Tibial artery (tissue), 4 donors: Measurements from ENCODE around the gene LIPT2.

Source experiments
- DNase-seq, 2 donors: peaks; one replicate each; pipeline ENCODE4 v3.0.0-alpha.2; 2019
- H3K27ac ChIP-seq, 2 donors: fragments of 200-600 bp; sonication (generic) in 1 of 2; 1 replicate in 1 of 2; 2 replicates in 1 of 2; pipeline ENCODE4 v1.5.1; 2018 to 2019; ENCODE audit warnings: mild to moderate bottlenecking in 1 of 2
- H3K27me3 ChIP-seq, 2 donors: fragments of 200-600 bp; sonication (generic) in 1 of 2; one replicate each; pipeline versions ENCODE4 v1.5.1 to v1.6.0; 2016 to 2019
- H3K36me3 ChIP-seq, 3 donors: fragments of 200-600 bp; sonication (generic) in 2 of 3; one replicate each; pipeline ENCODE4 v1.5.1; 2016 to 2019; ENCODE audit warnings: mild to moderate bottlenecking in 2 of 3
- H3K4me1 ChIP-seq, 4 donors: fragments of 200-600 bp; sonication (generic) in 2 of 4; 1 replicate in 3 of 4; 2 replicates in 1 of 4; pipeline ENCODE4 v1.5.1; 2016 to 2019
- H3K4me3 ChIP-seq, 2 donors: fragments of 200-600 bp; sonication (generic) in 1 of 2; 1 replicate in 1 of 2; 2 replicates in 1 of 2; pipeline ENCODE4 v1.5.1; 2018 to 2019; ENCODE audit warnings: mild to moderate bottlenecking in 2 of 2
- H3K9me3 ChIP-seq, 3 donors: fragments of 200-600 bp; sonication (generic) in 1 of 3; one replicate each; pipeline ENCODE4 v1.5.1; 2016 to 2019
- intact Hi-C: fragments of 100-400 bp; cut with DNase I; formaldehyde crosslinking; loops from one replicate; pipeline ENCODE4 v1.15.0; 2023; ENCODE audit warnings: low total_unique reads
- TF ChIP-seq, protein P1 (sequence below), 2 experiments: fragments of 200-600 bp in 1 of 2; fragments of 450-650 bp in 1 of 2; IDR thresholded peaks; one replicate each; pipeline ENCODE4 v1.5.1; 2017 to 2019; ENCODE audit warnings: antibody characterized with exemption in 2 of 2, mild to moderate bottlenecking in 1 of 2, moderate library complexity in 1 of 2

LIPT2 gene

DNA sequence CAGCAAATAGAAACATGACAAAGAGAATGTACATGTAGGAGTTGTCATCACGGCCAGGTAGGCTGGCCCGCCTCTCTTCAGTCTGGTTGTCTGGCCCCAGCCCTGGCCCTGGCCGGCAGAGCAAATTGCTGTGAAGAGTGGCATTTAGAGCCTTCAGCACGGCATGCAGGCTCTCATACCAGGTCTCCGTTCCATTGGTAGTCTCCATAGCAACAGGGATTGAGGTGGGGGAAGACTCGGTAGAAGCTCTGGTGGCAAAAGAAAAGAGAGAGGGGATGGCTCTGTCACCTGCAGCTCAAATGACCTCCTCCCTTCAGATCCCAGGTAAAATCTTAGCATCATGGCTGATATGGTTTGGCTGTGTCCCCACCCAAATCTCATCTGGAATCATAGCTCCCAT lies 36.2 kb downstream of the LIPT2 start:
- no peaks in the 10 kb centered on the region for H3K9me3 ChIP-seq
- TF ChIP-seq, protein P1, sequence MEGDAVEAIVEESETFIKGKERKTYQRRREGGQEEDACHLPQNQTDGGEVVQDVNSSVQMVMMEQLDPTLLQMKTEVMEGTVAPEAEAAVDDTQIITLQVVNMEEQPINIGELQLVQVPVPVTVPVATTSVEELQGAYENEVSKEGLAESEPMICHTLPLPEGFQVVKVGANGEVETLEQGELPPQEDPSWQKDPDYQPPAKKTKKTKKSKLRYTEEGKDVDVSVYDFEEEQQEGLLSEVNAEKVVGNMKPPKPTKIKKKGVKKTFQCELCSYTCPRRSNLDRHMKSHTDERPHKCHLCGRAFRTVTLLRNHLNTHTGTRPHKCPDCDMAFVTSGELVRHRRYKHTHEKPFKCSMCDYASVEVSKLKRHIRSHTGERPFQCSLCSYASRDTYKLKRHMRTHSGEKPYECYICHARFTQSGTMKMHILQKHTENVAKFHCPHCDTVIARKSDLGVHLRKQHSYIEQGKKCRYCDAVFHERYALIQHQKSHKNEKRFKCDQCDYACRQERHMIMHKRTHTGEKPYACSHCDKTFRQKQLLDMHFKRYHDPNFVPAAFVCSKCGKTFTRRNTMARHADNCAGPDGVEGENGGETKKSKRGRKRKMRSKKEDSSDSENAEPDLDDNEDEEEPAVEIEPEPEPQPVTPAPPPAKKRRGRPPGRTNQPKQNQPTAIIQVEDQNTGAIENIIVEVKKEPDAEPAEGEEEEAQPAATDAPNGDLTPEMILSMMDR (IDR thresholded peaks at IDR 0.05) = no peak
- no peak overlapping the region for H3K27ac ChIP-seq
- H3K4me1 ChIP-seq = no peaks in the 10 kb centered on the region
- H3K36me3 ChIP-seq = no peaks in the 10 kb centered on the region
- intact Hi-C loops = no loop called here
- no peak overlapping the region for H3K4me3 ChIP-seq
- peaks cover 0 to 2% of the 10 kb centered on the region in 2 donors for H3K27me3 ChIP-seq
- DNase-seq = no peak

DNA sequence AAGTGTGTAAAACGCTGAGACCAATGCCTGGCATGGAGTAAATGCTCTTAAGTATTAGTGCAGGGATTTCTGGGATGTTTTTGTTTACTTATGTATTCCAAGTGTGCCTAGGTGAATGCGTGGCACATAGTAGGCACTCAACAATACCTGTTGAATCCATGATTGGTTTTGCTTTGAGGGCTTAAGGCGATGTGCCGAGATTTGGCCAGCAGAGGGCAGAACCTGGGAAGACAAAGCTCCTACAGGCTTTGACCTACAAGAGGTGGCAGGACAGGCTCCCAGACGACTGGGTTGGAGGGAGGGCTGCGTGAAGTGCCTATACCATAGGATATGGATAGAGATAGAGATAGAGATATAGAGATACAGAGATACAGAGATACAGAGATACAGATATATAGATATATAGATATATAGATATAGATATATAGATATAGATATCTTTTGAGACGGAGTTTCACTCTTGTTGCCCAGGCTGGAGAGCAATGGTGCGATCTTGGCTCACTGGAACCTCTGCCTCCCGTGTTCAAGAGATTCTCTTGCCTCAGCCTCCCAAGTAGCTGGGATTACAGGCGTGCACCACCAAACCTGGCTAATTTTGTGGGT lies 40.0 kb downstream of the LIPT2 start:
- H3K9me3 ChIP-seq = no peaks in the 10 kb centered on the region
- intact Hi-C loops = no loop called here
- TF ChIP-seq, protein P1 (IDR thresholded peaks at IDR 0.05) = peak; percentile 59 to 64
- peaks cover 0 to 2% (median 0%) of the 10 kb centered on the region in 4 donors for H3K4me1 ChIP-seq
- no peak overlapping the region for H3K4me3 ChIP-seq
- H3K27me3 ChIP-seq = peaks cover 0 to 7% of the 10 kb centered on the region in 2 donors
- peak; percentile 44 to 71 for DNase-seq
- no peaks in the 10 kb centered on the region for H3K36me3 ChIP-seq
- H3K27ac ChIP-seq = no peak overlapping the region

DNA sequence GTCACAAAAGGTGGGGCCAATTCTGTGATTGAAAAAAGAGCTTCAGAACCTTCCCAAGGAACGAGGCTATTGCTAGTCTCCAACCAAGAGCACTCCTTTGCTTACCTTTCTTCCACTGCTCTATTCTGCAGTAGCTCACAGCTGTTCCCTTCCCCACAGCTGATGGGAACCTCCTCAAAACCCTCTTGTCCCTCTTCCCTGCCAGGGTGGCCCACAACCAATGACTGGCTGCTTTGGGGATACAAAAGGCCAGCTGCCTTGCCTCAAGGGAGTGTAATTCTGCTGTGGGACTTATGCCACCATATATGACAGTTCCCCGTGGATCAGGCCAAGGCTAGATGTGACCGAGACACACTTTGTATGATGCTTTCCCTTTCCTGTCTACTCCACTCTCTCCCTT lies 41.2 kb downstream of the LIPT2 start:
- intact Hi-C loops = no loop called here
- TF ChIP-seq, protein P1 (IDR thresholded peaks at IDR 0.05) = no peak
- Histone ChIP-seq H3K27ac (no peak overlapping the region), H3K36me3 (no peaks in the 10 kb centered on the region), H3K4me1 (peaks cover 0 to 2% (median 0%) of the 10 kb centered on the region in 4 donors), H3K27me3 (peaks cover 0 to 7% of the 10 kb centered on the region in 2 donors), H3K4me3 (no peak overlapping the region), H3K9me3 (no peaks in the 10 kb centered on the region)
- DNase-seq = no peak

DNA sequence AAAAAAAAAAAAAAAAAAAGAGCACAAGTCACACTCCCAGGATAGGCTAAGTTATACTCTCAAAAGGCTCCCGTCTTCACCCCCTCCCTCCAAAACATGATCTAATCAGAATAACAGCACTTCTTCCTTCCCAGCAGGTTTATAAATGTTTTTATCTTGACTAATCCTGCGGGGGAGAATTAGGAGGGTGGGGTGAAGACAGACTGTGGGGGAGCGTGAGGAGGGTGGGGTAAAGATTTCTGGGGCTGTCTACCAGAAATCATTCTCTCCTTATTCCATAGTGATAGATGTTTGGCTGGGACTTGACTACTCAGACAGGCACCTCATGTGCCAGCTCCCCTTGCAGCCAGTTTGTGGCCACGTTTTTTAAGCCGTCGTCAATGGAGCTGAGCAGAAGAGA lies 43.2 kb downstream of the LIPT2 start:
- Histone ChIP-seq H3K4me1 (peaks cover 0 to 2% (median 0%) of the 10 kb centered on the region in 4 donors), H3K36me3 (no peaks in the 10 kb centered on the region), H3K9me3 (no peaks in the 10 kb centered on the region), H3K27ac (no peak overlapping the region), H3K4me3 (no peak overlapping the region), H3K27me3 (peaks cover 0 to 7% of the 10 kb centered on the region in 2 donors)
- TF ChIP-seq, protein P1 (IDR thresholded peaks at IDR 0.05) = no peak
- intact Hi-C loops = no loop called here
- no peak for DNase-seq

DNA sequence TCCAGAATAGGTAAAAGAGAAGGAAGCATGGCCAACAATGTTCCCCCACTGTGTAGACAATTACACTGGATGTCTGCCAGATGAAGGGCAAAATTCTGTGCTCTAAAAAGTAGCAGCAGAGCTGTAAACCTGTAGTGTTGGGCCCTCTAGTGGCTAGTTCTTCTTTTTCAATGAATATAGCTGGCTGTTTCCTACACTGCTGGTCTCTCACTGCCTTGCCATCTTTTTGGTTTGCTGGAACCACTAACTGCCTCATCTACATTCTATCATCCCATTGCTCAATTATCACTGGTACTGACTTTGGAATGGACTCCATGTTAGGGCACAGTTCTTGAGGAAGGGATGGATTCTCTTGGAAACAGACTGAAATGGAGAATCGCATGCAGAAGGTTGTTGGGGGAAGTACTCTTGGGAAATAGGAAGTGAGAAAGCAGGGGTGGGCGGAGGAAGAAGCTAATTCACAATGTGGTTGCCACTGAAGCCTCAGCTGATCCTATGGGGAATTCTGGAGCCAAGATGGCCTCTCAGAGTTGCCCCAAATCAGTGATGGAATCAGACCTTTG lies 44.1 kb downstream of the LIPT2 start:
- intact Hi-C loops = loop anchor here (2.0 to 5.0 kb wide), 2 partner anchors 61 to 192 kb away; no protein-coding TSS in a partner anchor
- TF ChIP-seq, protein P1 (IDR thresholded peaks at IDR 0.05) = peak; percentile 60 to 86
- H3K4me3 ChIP-seq = no peak overlapping the region
- peaks cover 0 to 2% (median 0%) of the 10 kb centered on the region in 4 donors for H3K4me1 ChIP-seq
- no peak overlapping the region for H3K27ac ChIP-seq
- H3K36me3 ChIP-seq = no peaks in the 10 kb centered on the region
- peak in 1 of 2 donors; percentile 29 for DNase-seq
- H3K9me3 ChIP-seq = no peaks in the 10 kb centered on the region
- H3K27me3 ChIP-seq = peaks cover 0 to 7% of the 10 kb centered on the region in 2 donors
